Measurements from ENCODE around the gene FOXC1. TPM values are rescaled to one million over a fixed set of nuclear protein-coding genes. Genes with fewer than 3 reads are reported as not detected.

The FOXC1 gene
- total RNA-seq, 1 experiment from 2014 or later, result 40.7 TPM

DNA sequence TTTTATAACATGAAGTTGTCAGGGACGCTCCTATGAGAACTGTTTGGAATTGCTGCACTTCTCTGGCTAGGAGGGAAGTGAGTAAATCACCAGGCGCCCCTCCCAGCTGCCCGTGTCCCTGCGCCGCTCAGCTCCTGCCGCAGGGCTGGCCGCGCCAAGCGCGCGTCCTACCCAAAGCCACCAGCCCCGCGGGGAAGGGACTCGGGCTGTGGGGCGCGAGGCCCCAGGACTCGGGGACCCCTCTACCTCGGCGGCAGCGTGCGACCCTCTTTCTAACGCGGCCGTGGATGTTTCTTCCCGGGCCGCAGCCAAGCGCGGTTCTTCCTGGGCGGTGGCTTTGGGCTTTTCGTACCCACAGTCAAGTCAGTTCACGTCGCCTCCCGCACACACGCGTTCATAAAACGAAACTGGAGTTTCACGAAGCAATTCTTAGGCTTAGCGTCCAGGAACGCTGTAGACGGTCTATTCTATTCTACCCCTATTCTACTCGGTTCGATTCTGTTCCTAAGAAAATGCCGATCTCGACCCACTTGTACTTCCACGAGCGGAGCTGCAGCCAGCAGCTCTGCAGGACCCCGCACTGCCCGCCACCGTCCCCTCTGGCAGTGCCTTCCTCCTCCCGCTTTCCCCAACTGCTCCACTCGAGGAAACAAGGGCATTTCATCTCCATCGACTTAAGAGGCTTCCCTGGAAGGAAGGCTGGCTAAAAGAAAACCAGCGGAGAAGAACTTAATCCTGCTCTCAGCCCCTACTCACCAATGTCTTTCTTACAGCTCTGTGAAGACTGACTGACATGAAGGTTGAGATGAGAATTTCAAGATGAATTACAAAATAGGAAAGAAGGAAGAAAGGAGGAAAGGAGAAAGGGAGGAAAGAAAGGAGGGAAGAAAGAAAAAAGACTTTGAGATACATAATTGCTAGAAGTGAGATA is 15.4 kb downstream of the FOXC1 start:
- Histone ChIP-seq H3K9me3 (ENCODE audit: control insufficient read depth in 1 of 2, insufficient read depth in 1 of 2, low read depth in 1 of 2, low read length in 2 of 2) (no peaks in the 10 kb centered on the region), H3K27me3 (ENCODE audit: insufficient read depth, low read length) (no peaks in the 10 kb centered on the region), H4K20me1 (ENCODE audit: insufficient read depth) (no peaks in the 10 kb centered on the region), H3K4me3 (replicated peaks in 1 of 2; ENCODE audit: low read depth in 1 of 2, low read length in 2 of 2) (no peak overlapping the region), H3K9me2 (ENCODE audit: insufficient read depth) (no peaks in the 10 kb centered on the region), H3K9ac (ENCODE audit: low read length) (no peak overlapping the region), H3K4me2 (ENCODE audit: low read length) (no peak overlapping the region), H3K36me3 (ENCODE audit: control insufficient read depth in 1 of 2, insufficient read depth in 2 of 2, low read length in 2 of 2) (no peaks in the 10 kb centered on the region), H2AFZ (ENCODE audit: low read depth, low read length, poor library complexity, severe bottlenecking) (no peak overlapping the region), H3K4me1 (ENCODE audit: control insufficient read depth in 1 of 2, insufficient read depth in 2 of 2, low read length in 2 of 2) (peaks cover 3 to 10% of the 10 kb centered on the region in 2 experiments), H3K79me2 (ENCODE audit: insufficient read depth, low read length) (no peaks in the 10 kb centered on the region), H3K27ac (ENCODE audit: low read depth, low read length) (no peak overlapping the region)
- ChIA-PET CTCF (no interaction called here), POLR2A (no interaction called here), RAD21 (ENCODE audit: low non-redundant PET in 1 of 2, low total read pairs in 2 of 2, uncharacterized antibody in 2 of 2, unreplicated experiment in 2 of 2) (no interaction called here)
- no peak for TF ChIP-seq REST (IDR thresholded peaks at IDR 0.05; ENCODE audit: low read depth)
- no peak for TF ChIP-seq ZFX (IDR thresholded peaks at IDR 0.05)
- TF ChIP-seq ELF1 (IDR thresholded peaks at IDR 0.05; ENCODE audit: borderline replicate concordance, low read depth), result no peak
- TF ChIP-seq CBX3 (IDR thresholded peaks at IDR 0.05; ENCODE audit: low read depth), result no peak
- TF ChIP-seq EGR1 (IDR thresholded peaks at IDR 0.05; ENCODE audit: low read depth), result no peak
- TF ChIP-seq FOSL1 (IDR thresholded peaks at IDR 0.05; ENCODE audit: low read depth), result no peak
- no peak for TF ChIP-seq SRF (IDR thresholded peaks at IDR 0.05; ENCODE audit: low read depth)
- no peak for TF ChIP-seq POLR2AphosphoS5 (IDR thresholded peaks at IDR 0.05; ENCODE audit: low read depth, low read length)
- TF ChIP-seq JUND (IDR thresholded peaks at IDR 0.05), result no peak
- no peak for TF ChIP-seq CEBPB (IDR thresholded peaks at IDR 0.05; ENCODE audit: low read depth)
- TF ChIP-seq TCF7L2 (IDR thresholded peaks at IDR 0.05; ENCODE audit: borderline replicate concordance, extremely low read depth, insufficient read depth, insufficient read length), result no peak
- TF ChIP-seq EZH2phosphoT487 (IDR thresholded peaks at IDR 0.05; ENCODE audit: borderline replicate concordance), result no peak
- TF ChIP-seq, protein P1, sequence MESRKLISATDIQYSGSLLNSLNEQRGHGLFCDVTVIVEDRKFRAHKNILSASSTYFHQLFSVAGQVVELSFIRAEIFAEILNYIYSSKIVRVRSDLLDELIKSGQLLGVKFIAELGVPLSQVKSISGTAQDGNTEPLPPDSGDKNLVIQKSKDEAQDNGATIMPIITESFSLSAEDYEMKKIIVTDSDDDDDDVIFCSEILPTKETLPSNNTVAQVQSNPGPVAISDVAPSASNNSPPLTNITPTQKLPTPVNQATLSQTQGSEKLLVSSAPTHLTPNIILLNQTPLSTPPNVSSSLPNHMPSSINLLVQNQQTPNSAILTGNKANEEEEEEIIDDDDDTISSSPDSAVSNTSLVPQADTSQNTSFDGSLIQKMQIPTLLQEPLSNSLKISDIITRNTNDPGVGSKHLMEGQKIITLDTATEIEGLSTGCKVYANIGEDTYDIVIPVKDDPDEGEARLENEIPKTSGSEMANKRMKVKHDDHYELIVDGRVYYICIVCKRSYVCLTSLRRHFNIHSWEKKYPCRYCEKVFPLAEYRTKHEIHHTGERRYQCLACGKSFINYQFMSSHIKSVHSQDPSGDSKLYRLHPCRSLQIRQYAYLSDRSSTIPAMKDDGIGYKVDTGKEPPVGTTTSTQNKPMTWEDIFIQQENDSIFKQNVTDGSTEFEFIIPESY (IDR thresholded peaks at IDR 0.05; ENCODE audit: extremely low read depth, insufficient replicate concordance, low read length), result no peak
- TF ChIP-seq SP1 (IDR thresholded peaks at IDR 0.05; ENCODE audit: low read depth), result no peak
- TF ChIP-seq RAD21 (IDR thresholded peaks at IDR 0.05; ENCODE audit: low read depth), result no peak
- TF ChIP-seq EZH2 (IDR thresholded peaks at IDR 0.05), result no peak
- no peak for TF ChIP-seq MAX (IDR thresholded peaks at IDR 0.05)
- TF ChIP-seq ZNF274 (IDR thresholded peaks at IDR 0.05; ENCODE audit: low read depth, low read length), result no peak
- no peak for TF ChIP-seq YY1 (IDR thresholded peaks at IDR 0.05; ENCODE audit: extremely low read depth, insufficient replicate concordance, low read depth, low read length)
- TF ChIP-seq POLR2A (IDR thresholded peaks at IDR 0.05; ENCODE audit: borderline replicate concordance, extremely low read depth, insufficient read depth, insufficient read length), result no peak
- no TSS peak for BruUV-seq (replicated peaks)
- intact Hi-C loops (cut with micrococcal nuclease), result no loop called here
- ATAC-seq (no peak), DNase-seq (ENCODE audit: low read depth, low spot score) (no peak)

All from HCT116 (cell line).